Esophagus mucosa (tissue), 1 donor: ENCODE results near the gene NCAPH2. TPM values are rescaled to one million over a fixed set of nuclear protein-coding genes. Genes with fewer than 3 reads are reported as not detected.

Experiments
- ATAC-seq: fragments of 200-7000 bp; cut with Tn5 transposase; one replicate; pipeline ENCODE4 v1.9.1; 2020
- total RNA-seq: library from RNA; stranded (reverse); gene quantifications from one replicate; pipeline ENCODE4 v1.2.4, GENCODE V29; 2023
- donor health status: DM: yes; HTN: yes; CAD: no.

NCAPH2 gene
- total RNA-seq = 37.1 TPM

GRCh38 chr22:50507991-50508884, at the start of gene NCAPH2:
Gene NCAPH2 (plus strand): TSS chr22:50508224. CDS start chr22:50508338, 114 bp downstream.
- peak; percentile 76 for ATAC-seq

GRCh38 chr22:50459016-50459415, 49.0 kb upstream of the NCAPH2 start:
- no peak for ATAC-seq

GRCh38 chr22:50459496-50460140, 48.4 kb upstream of the NCAPH2 start:
- no peak for ATAC-seq

GRCh38 chr22:50460938-50461337, 47.1 kb upstream of the NCAPH2 start:
- peak; percentile 85 for ATAC-seq

GRCh38 chr22:50461536-50461935, 46.5 kb upstream of the NCAPH2 start:
- no peak for ATAC-seq

GRCh38 chr22:50461979-50462540, 46.0 kb upstream of the NCAPH2 start:
- ATAC-seq = no peak

GRCh38 chr22:50463188-50463900, 44.7 kb upstream of the NCAPH2 start:
- ATAC-seq = no peak

- no peak for ATAC-seq
Measured at GRCh38 chr22:50464451-50464850, 43.6 kb upstream of the NCAPH2 start.

GRCh38 chr22:50465066-50465930, 42.7 kb upstream of the NCAPH2 start:
- ATAC-seq = no peak

GRCh38 chr22:50467341-50467740, 40.7 kb upstream of the NCAPH2 start:
- no peak for ATAC-seq

- no peak for ATAC-seq
Measured at GRCh38 chr22:50467773-50468440, 40.1 kb upstream of the NCAPH2 start.

GRCh38 chr22:50468626-50469025, 39.4 kb upstream of the NCAPH2 start:
- no peak for ATAC-seq

GRCh38 chr22:50469377-50470305, 38.4 kb upstream of the NCAPH2 start:
- peak; percentile 89 for ATAC-seq

GRCh38 chr22:50470491-50470890, 37.5 kb upstream of the NCAPH2 start:
- peak; percentile 39 for ATAC-seq

- ATAC-seq = no peak
Measured at GRCh38 chr22:50471197-50471847, 36.7 kb upstream of the NCAPH2 start.

GRCh38 chr22:50471962-50472361, 36.1 kb upstream of the NCAPH2 start:
- ATAC-seq = no peak

GRCh38 chr22:50473088-50473487, 34.9 kb upstream of the NCAPH2 start:
- no peak for ATAC-seq

- ATAC-seq = no peak
Measured at GRCh38 chr22:50473855-50474671, 34.0 kb upstream of the NCAPH2 start.
